Measurements from ENCODE around the gene GNAT3.

The GNAT3 gene

DNA sequence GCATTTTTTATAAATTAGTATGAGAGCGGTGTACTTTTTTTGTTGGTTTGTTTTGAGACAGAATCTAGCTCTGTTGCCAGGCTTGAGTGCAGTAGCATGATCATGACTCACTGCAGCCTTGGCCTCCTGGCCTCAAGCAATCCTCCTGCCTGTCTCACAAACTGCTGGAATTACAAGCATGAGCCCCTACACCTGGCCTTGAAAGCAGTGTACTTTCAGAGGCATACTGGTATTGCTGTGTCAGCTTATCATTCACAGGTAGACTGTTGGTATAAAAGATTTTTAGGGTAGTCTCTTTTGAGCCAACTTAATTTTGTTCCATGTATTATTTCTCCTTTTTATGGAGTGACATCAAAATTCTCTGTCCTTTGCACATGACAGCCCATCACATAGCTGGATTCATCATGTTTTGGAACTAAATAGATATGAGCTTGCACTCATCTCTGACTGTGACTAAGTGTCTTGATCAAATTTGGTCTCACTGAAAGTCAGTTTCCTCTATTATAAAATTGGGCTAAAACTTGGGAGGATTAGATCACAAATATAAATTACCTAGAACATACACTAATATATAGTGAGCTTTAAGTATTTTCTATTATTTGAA lies 12.4 kb downstream of the GNAT3 start:
- Histone ChIP-seq H3K9me3 (replicated peaks; ENCODE audit: low read length) (no peaks in the 10 kb centered on the region), H3K27me3 (ENCODE audit: control insufficient read depth, insufficient read depth, low read length) (no peaks in the 10 kb centered on the region), H3K36me3 (ENCODE audit: insufficient read depth, low read length) (no peaks in the 10 kb centered on the region), H3K9ac (ENCODE audit: low read depth, low read length) (peak overlapping the region; percentile 82), H3K4me3 (ENCODE audit: low read length) (peak overlapping the region; percentile 9), H3K4me1 (ENCODE audit: control insufficient read depth, insufficient read depth, low read length) (peaks cover 37% of the 10 kb centered on the region), H3K4me2 (ENCODE audit: low read length) (peak overlapping the region; percentile 57)

DNA sequence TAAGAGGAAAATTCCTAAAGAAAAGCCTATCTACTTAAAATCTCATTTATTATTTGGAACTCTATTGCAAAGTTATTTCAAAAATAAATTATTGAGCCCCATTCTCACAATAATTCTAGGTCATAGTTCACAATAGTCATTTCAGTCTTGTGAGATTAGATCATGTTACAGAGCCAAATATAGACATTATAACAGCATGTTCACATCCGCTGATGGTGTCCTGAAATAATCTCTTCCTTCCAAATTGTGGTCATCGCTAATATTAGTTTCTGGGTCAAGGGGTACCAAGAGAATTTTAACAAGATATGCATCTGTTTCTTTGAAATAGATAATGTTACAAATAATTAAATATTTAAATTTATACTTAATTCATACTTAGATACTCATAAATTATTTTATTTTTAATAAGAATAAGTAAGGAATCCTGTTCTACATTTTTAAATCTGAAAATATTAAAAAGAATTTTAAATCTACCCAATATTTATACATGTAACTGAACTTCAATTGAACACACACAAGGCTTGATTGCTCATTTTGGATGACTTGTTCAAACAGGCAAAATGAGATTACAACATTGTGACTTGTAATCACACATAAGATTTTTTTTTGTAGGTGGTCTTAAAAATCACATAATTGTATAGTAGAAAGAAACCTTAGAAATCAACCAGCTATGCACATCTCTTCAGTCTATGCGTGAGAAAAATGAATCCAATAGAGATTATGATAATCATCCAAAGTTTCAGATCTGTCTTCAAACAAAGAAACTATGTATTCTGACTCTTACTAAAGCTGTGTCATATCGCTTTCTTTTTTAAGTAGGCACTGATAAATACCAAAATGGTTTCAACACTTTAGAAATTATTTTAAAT lies 13.1 kb downstream of the GNAT3 start:
- H3K36me3 ChIP-seq (ENCODE audit: insufficient read depth, low read length): no peaks in the 10 kb centered on the region
- peak overlapping the region; percentile 82 for H3K9ac ChIP-seq (ENCODE audit: low read depth, low read length)
- peak overlapping the region; percentile 53 for H3K4me2 ChIP-seq (ENCODE audit: low read length)
- no peak overlapping the region for H3K4me3 ChIP-seq (ENCODE audit: low read length)
- H3K27me3 ChIP-seq (ENCODE audit: control insufficient read depth, insufficient read depth, low read length): no peaks in the 10 kb centered on the region
- no peaks in the 10 kb centered on the region for H3K9me3 ChIP-seq (replicated peaks; ENCODE audit: low read length)
- peaks cover 37% of the 10 kb centered on the region for H3K4me1 ChIP-seq (ENCODE audit: control insufficient read depth, insufficient read depth, low read length)

- peaks cover 37% of the 10 kb centered on the region for H3K4me1 ChIP-seq (ENCODE audit: control insufficient read depth, insufficient read depth, low read length)
- H3K4me2 ChIP-seq (ENCODE audit: low read length): no peak overlapping the region
- peak overlapping the region; percentile 7 for H3K9ac ChIP-seq (ENCODE audit: low read depth, low read length)
- H3K27me3 ChIP-seq (ENCODE audit: control insufficient read depth, insufficient read depth, low read length): no peaks in the 10 kb centered on the region
- H3K36me3 ChIP-seq (ENCODE audit: insufficient read depth, low read length): no peaks in the 10 kb centered on the region
- H3K4me3 ChIP-seq (ENCODE audit: low read length): no peak overlapping the region
- no peaks in the 10 kb centered on the region for H3K9me3 ChIP-seq (replicated peaks; ENCODE audit: low read length)
Observed at GRCh38 chr7:80496586-80496985, 15.3 kb downstream of the GNAT3 start.

DNA sequence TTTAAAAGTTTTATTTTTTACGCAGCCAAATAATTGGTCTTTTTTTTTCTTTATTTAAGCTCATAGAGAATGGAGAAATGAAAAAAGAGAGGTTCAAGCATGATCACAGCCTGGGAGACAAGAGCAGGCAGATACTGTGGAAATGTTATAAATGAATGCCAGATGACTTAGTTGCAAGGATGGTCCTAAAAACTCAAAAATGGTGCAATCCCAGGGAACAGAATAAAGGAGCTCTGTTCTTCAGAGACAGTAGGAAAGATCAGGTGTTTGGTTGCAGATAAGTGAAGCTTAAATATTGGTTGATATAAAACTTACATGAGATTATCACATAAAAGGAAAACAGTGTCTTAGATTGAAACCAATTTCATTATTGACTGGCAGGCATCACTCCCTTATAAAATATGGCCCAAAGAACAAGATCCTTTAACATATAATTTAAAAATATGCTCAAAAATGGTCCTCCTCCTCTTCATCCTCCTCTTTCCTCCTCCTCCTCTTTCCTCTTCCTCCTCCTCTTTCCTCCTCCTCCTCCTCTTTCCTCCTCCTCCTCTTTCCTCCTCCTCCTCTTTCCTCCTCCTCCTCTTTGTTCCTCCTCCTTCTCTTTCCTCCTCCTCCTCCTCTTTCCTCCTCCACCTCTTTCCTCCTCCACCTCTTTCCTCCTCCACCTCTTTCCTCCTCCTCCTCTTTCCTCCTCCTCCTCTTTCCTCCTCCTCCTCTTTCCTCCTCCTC lies 18.6 kb downstream of the GNAT3 start:
- no peaks in the 10 kb centered on the region for H3K36me3 ChIP-seq (ENCODE audit: insufficient read depth, low read length)
- no peak overlapping the region for H3K9ac ChIP-seq (ENCODE audit: low read depth, low read length)
- no peaks in the 10 kb centered on the region for H3K9me3 ChIP-seq (replicated peaks; ENCODE audit: low read length)

GRCh38 chr7:80491462-80491861 lies 20.4 kb downstream of the GNAT3 start:
- Histone ChIP-seq H3K4me1 (ENCODE audit: control insufficient read depth, insufficient read depth, low read length) (peaks cover 2% of the 10 kb centered on the region), H3K4me3 (ENCODE audit: low read length) (no peak overlapping the region), H3K27me3 (ENCODE audit: control insufficient read depth, insufficient read depth, low read length) (no peaks in the 10 kb centered on the region), H3K9ac (ENCODE audit: low read depth, low read length) (no peak overlapping the region), H3K9me3 (replicated peaks; ENCODE audit: low read length) (no peaks in the 10 kb centered on the region), H3K36me3 (ENCODE audit: insufficient read depth, low read length) (no peaks in the 10 kb centered on the region), H3K4me2 (ENCODE audit: low read length) (no peak overlapping the region)

More for the DNA sequence above, 18.6 kb downstream of the GNAT3 start:
- Histone ChIP-seq H3K4me1 (ENCODE audit: control insufficient read depth, insufficient read depth, low read length) (peaks cover 18% of the 10 kb centered on the region), H3K4me3 (ENCODE audit: low read length) (no peak overlapping the region), H3K4me2 (ENCODE audit: low read length) (no peak overlapping the region), H3K27me3 (ENCODE audit: control insufficient read depth, insufficient read depth, low read length) (no peaks in the 10 kb centered on the region)

- no peaks in the 10 kb centered on the region for H3K9me3 ChIP-seq (replicated peaks; ENCODE audit: low read length)
- no peak overlapping the region for H3K9ac ChIP-seq (ENCODE audit: low read depth, low read length)
- no peaks in the 10 kb centered on the region for H3K36me3 ChIP-seq (ENCODE audit: insufficient read depth, low read length)
- H3K4me3 ChIP-seq (ENCODE audit: low read length): no peak overlapping the region
- no peak overlapping the region for H3K4me2 ChIP-seq (ENCODE audit: low read length)
- H3K27me3 ChIP-seq (ENCODE audit: control insufficient read depth, insufficient read depth, low read length): no peaks in the 10 kb centered on the region
- no peaks in the 10 kb centered on the region for H3K4me1 ChIP-seq (ENCODE audit: control insufficient read depth, insufficient read depth, low read length)
Observed at GRCh38 chr7:80488851-80489370, 23.0 kb downstream of the GNAT3 start.

DNA sequence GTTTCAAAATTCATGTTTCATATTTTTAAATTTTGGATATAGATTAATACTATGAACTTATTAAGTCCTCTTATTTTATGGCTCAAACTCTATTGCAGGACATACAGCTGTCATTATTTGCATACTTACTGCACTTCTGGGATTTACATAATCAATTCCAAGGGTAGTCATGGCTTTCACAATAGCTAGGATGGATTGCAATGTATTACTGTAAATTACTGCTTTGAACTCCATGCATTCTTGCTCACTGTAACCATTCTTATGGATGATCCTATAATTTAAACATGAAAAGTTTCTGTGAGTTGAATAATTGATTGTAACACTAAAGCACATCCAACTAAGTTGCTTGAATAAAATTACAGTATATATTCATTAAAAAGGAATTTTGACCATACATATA lies 23.5 kb downstream of the GNAT3 start:
- no peaks in the 10 kb centered on the region for H3K27me3 ChIP-seq (ENCODE audit: control insufficient read depth, insufficient read depth, low read length)
- H3K4me3 ChIP-seq (ENCODE audit: low read length): no peak overlapping the region
- H3K4me2 ChIP-seq (ENCODE audit: low read length): no peak overlapping the region
- no peak overlapping the region for H3K9ac ChIP-seq (ENCODE audit: low read depth, low read length)
- no peaks in the 10 kb centered on the region for H3K4me1 ChIP-seq (ENCODE audit: control insufficient read depth, insufficient read depth, low read length)
- H3K36me3 ChIP-seq (ENCODE audit: insufficient read depth, low read length): no peaks in the 10 kb centered on the region
- no peaks in the 10 kb centered on the region for H3K9me3 ChIP-seq (replicated peaks; ENCODE audit: low read length)

GRCh38 chr7:80485721-80486120 lies 26.1 kb downstream of the GNAT3 start:
- no peaks in the 10 kb centered on the region for H3K36me3 ChIP-seq (ENCODE audit: insufficient read depth, low read length)
- peaks cover 9% of the 10 kb centered on the region for H3K4me1 ChIP-seq (ENCODE audit: control insufficient read depth, insufficient read depth, low read length)
- H3K4me3 ChIP-seq (ENCODE audit: low read length): no peak overlapping the region
- no peaks in the 10 kb centered on the region for H3K27me3 ChIP-seq (ENCODE audit: control insufficient read depth, insufficient read depth, low read length)
- H3K4me2 ChIP-seq (ENCODE audit: low read length): no peak overlapping the region
- H3K9me3 ChIP-seq (replicated peaks; ENCODE audit: low read length): no peaks in the 10 kb centered on the region
- H3K9ac ChIP-seq (ENCODE audit: low read depth, low read length): no peak overlapping the region

GRCh38 chr7:80482950-80483349 lies 28.9 kb downstream of the GNAT3 start:
- no peaks in the 10 kb centered on the region for H3K9me3 ChIP-seq (replicated peaks; ENCODE audit: low read length)
- H3K9ac ChIP-seq (ENCODE audit: low read depth, low read length): no peak overlapping the region
- no peaks in the 10 kb centered on the region for H3K27me3 ChIP-seq (ENCODE audit: control insufficient read depth, insufficient read depth, low read length)
- H3K4me3 ChIP-seq (ENCODE audit: low read length): no peak overlapping the region
- H3K4me2 ChIP-seq (ENCODE audit: low read length): no peak overlapping the region
- H3K36me3 ChIP-seq (ENCODE audit: insufficient read depth, low read length): no peaks in the 10 kb centered on the region
- peaks cover 20% of the 10 kb centered on the region for H3K4me1 ChIP-seq (ENCODE audit: control insufficient read depth, insufficient read depth, low read length)

GRCh38 chr7:80481196-80481884 lies 30.5 kb downstream of the GNAT3 start:
- Histone ChIP-seq H3K9ac (ENCODE audit: low read depth, low read length) (no peak overlapping the region), H3K4me3 (ENCODE audit: low read length) (no peak overlapping the region), H3K4me1 (ENCODE audit: control insufficient read depth, insufficient read depth, low read length) (peaks cover 20% of the 10 kb centered on the region), H3K36me3 (ENCODE audit: insufficient read depth, low read length) (no peaks in the 10 kb centered on the region), H3K27me3 (ENCODE audit: control insufficient read depth, insufficient read depth, low read length) (no peaks in the 10 kb centered on the region), H3K9me3 (replicated peaks; ENCODE audit: low read length) (no peaks in the 10 kb centered on the region), H3K4me2 (ENCODE audit: low read length) (peak overlapping the region; percentile 28)

- peaks cover 20% of the 10 kb centered on the region for H3K4me1 ChIP-seq (ENCODE audit: control insufficient read depth, insufficient read depth, low read length)
- no peaks in the 10 kb centered on the region for H3K36me3 ChIP-seq (ENCODE audit: insufficient read depth, low read length)
- H3K27me3 ChIP-seq (ENCODE audit: control insufficient read depth, insufficient read depth, low read length): no peaks in the 10 kb centered on the region
- H3K9me3 ChIP-seq (replicated peaks; ENCODE audit: low read length): no peaks in the 10 kb centered on the region
- no peak overlapping the region for H3K4me3 ChIP-seq (ENCODE audit: low read length)
- H3K4me2 ChIP-seq (ENCODE audit: low read length): no peak overlapping the region
- H3K9ac ChIP-seq (ENCODE audit: low read depth, low read length): no peak overlapping the region
Observed at GRCh38 chr7:80480566-80480965, 31.3 kb downstream of the GNAT3 start.
